ENCODE measurements around the gene HHIPL1. TPM values are rescaled to one million over a fixed set of nuclear protein-coding genes. Genes with fewer than 3 reads are reported as not detected.

Gene HHIPL1
- total and polyA plus RNA-seq, 4 experiments from 2014 or later: 0.35 to 0.42 TPM; not detected in 2

DNA sequence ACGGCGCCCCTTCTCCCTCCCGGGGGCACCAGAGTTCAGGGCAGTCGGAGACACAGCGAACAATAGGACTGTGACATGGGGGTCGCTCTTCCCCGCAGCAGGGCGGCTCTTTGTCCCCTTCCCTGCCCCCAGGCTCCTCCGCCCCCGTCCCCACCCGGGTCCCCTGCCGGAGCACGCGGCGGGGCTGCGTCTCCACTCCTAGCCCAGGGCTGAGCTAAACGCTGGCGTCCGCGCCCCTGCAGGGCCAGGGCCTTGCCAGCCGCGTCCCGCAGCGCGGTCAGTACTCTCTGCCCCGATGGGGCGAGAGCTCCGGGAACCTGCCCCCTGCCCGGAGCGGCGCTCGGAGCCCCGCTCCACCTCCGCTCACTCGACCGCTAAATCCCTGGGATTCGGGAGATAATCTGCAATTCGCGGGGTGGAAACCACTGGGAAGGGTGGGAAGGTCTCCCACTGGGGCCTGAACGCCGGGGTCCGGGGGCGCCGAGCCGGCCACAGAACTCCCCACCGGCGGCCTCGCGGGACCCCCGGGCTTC, 40.1 kb upstream of the HHIPL1 start:
- CTCF ChIA-PET (ENCODE audit: partially characterized antibody): interaction anchor here (1.1 to 1.5 kb wide), 5 partner anchors 11 to 88 kb away, joined by 3 to 8 read pairs (median 4); no protein-coding TSS in a partner anchor
- H3K27me3 Mint-ChIP-seq: no peaks in the 10 kb centered on the region
- intact Hi-C loops (cut with micrococcal nuclease): loop anchor here (1.0 to 10.0 kb wide), 5 partner anchors 79 to 942 kb away; partner anchors contain the start of genes CCNK, CYP46A1 and EML1

DNA sequence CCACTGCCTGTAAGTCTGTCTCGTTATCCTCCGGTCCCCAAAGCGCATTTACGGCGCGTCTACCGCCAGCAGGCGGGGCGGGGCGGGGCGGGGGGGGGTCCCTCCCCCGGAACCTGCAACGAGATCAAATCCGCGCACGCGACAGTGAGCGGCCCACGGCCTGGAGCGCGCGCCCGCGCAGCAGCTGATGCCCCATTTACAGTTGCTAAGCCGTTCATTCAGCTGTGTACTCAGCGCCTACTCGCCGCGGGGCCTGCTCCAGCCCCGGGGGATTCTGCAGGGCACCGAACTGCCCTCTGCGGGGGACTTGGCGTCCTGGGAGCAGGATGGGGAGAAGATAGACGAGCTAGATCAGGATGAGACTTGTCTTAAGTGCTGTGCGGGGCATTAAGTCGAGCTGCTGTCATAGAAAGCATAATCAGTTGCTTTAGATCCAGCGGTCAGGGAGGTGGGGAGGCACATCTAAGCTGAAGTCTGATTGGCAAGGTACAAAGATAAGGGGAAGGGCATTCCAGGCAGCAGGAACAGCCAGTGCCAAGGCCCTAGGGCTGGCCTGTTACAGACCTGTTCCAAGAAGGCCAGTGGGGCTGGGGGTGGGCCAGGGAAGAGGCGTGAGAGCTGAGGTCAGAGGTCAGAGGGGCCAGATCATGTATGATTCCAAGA, 39.5 kb upstream of the HHIPL1 start:
- POLR2A ChIA-PET (ENCODE audit: partially characterized antibody): interaction anchor here (0.8 to 3.7 kb wide), 6 partner anchors 11 to 124 kb away, joined by 3 to 41 read pairs (median 16); partner anchors contain the start of genes CCNK, CYP46A1 and SETD3

More for the DNA sequence above, 40.1 kb upstream of the HHIPL1 start:
- no peaks in the 10 kb centered on the region for H3K36me3 ChIP-seq (ENCODE audit: insufficient read depth, low read length)
- peak overlapping the region; percentile 84 for H3K27ac ChIP-seq (ENCODE audit: low read depth, low read length)
- no peak for DNase-seq
- no peaks in the 10 kb centered on the region for H3K36me3 Mint-ChIP-seq
- H3K27me3 ChIP-seq (ENCODE audit: insufficient read depth, low read length): no peaks in the 10 kb centered on the region
- no peaks in the 10 kb centered on the region for H3K9me3 ChIP-seq (ENCODE audit: control insufficient read depth in 1 of 2, low read length in 2 of 2)
- peak overlapping the region; percentile 47 to 84 for H3K4me3 ChIP-seq (ENCODE audit: low read length in 2 of 2)
- no peaks in the 10 kb centered on the region for H3K9me3 Mint-ChIP-seq
- H3K4me3 Mint-ChIP-seq: peak overlapping the region; percentile 88 to 95 (median 93)
- peaks cover 21 to 46% (median 35%) of the 10 kb centered on the region in 4 donors for H3K4me1 Mint-ChIP-seq
- H3K4me1 ChIP-seq (ENCODE audit: insufficient read depth, low read length): peaks cover 43% of the 10 kb centered on the region
- H3K27ac Mint-ChIP-seq: peak overlapping the region; percentile 84 to 99 (median 95)
- POLR2A ChIA-PET (ENCODE audit: partially characterized antibody): interaction anchor here (0.7 to 3.7 kb wide), 9 partner anchors 10 to 188 kb away, joined by 3 to 41 read pairs (median 7); partner anchors contain the start of genes CCNK, CYP46A1 and SETD3

DNA sequence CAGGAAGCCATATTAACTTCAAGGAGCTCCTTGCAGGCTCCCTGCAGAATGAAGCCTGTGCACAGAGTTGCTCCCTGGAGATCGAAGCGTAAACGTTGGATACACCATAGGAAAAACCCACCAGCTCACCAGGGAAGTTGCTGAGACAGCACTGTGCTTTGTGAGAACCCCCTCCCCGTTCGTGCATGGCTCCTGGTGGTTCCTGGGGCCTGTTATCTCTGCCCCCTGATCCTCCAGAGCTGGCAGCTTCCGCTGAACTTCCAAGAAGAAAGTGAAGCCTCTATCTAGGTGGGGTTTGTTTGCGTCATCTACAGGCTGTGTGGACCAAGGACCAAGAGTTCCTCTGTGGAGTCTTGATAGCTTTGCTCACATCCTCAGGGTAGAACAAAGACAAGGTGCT, 38.6 kb upstream of the HHIPL1 start:
- ChIA-PET POLR2A (ENCODE audit: partially characterized antibody) (interaction anchor here (1.0 to 3.7 kb wide), 4 partner anchors 12 to 125 kb away, joined by 3 to 41 read pairs (median 26); partner anchors contain the start of genes CCNK, CYP46A1 and SETD3), CTCF (ENCODE audit: partially characterized antibody) (interaction anchor here (1.1 to 1.5 kb wide), 4 partner anchors 12 to 22 kb away, joined by 3 to 4 read pairs (median 4); no protein-coding TSS in a partner anchor)
- peaks cover 28% of the 10 kb centered on the region for H3K4me1 ChIP-seq (ENCODE audit: insufficient read depth, low read length)
- H3K27ac ChIP-seq (ENCODE audit: low read depth, low read length): no peak overlapping the region
- H3K27me3 ChIP-seq (ENCODE audit: insufficient read depth, low read length): no peaks in the 10 kb centered on the region
- DNase-seq: no peak
- H3K36me3 ChIP-seq (ENCODE audit: insufficient read depth, low read length): no peaks in the 10 kb centered on the region
- intact Hi-C loops (cut with micrococcal nuclease): loop anchor here (10.0 kb wide), 1 partner anchor 188 kb away; the partner anchor contains the start of gene EML1
- H3K4me3 ChIP-seq (ENCODE audit: low read length in 2 of 2): no peak overlapping the region
- Mint-ChIP-seq H3K27me3 (no peaks in the 10 kb centered on the region), H3K27ac (peak overlapping the region in 2 of 7 donors; percentile 61 to 84), H3K4me3 (peak overlapping the region in 3 of 8 donors; percentile 7 to 49 (median 17)), H3K4me1 (peaks cover 18 to 32% (median 25%) of the 10 kb centered on the region in 4 donors), H3K9me3 (no peaks in the 10 kb centered on the region), H3K36me3 (no peaks in the 10 kb centered on the region)
- H3K9me3 ChIP-seq (ENCODE audit: control insufficient read depth in 1 of 2, low read length in 2 of 2): no peaks in the 10 kb centered on the region

More for the DNA sequence above, 39.5 kb upstream of the HHIPL1 start:
- DNase-seq: peak; percentile 79 to 88 (median 83)
- H3K27ac ChIP-seq (ENCODE audit: low read depth, low read length): peak overlapping the region; percentile 84
- no peaks in the 10 kb centered on the region for H3K36me3 ChIP-seq (ENCODE audit: insufficient read depth, low read length)
- H3K4me1 ChIP-seq (ENCODE audit: insufficient read depth, low read length): peaks cover 37% of the 10 kb centered on the region
- H3K27me3 ChIP-seq (ENCODE audit: insufficient read depth, low read length): no peaks in the 10 kb centered on the region
- intact Hi-C loops (cut with micrococcal nuclease): loop anchor here (2.0 to 10.0 kb wide), 2 partner anchors 87 to 189 kb away; partner anchors contain the start of gene EML1
- Mint-ChIP-seq H3K4me1 (peaks cover 20 to 42% (median 31%) of the 10 kb centered on the region in 4 donors), H3K27ac (peak overlapping the region; percentile 84 to 99 (median 95)), H3K36me3 (no peaks in the 10 kb centered on the region), H3K4me3 (peak overlapping the region; percentile 88 to 95 (median 93)), H3K27me3 (no peaks in the 10 kb centered on the region), H3K9me3 (no peaks in the 10 kb centered on the region)
- peak overlapping the region; percentile 47 to 84 for H3K4me3 ChIP-seq (ENCODE audit: low read length in 2 of 2)
- CTCF ChIA-PET (ENCODE audit: partially characterized antibody): interaction anchor here (1.1 to 1.5 kb wide), 6 partner anchors 11 to 89 kb away, joined by 3 to 8 read pairs (median 4); no protein-coding TSS in a partner anchor
- H3K9me3 ChIP-seq (ENCODE audit: control insufficient read depth in 1 of 2, low read length in 2 of 2): no peaks in the 10 kb centered on the region

DNA sequence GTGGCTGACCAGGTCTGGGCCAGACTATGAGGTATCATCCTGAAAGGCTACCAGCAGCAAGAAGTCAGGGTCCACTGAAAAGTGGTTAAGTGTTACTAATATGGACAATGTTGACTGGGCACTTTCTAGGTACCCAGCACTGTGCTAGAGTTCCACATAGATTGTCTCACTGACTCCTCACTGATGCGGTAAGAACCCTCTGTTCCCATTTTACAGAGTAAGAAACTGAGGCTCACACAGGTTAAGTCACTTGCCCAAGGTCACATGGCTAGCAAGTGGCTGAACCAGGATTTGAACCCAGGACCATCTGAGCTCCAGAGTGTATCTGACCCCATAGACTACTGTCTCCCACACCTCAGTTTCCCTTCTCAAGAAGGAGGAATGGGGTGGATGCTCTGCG, 36.3 kb upstream of the HHIPL1 start:
- no peak overlapping the region for H3K4me3 ChIP-seq (ENCODE audit: low read length in 2 of 2)
- no peaks in the 10 kb centered on the region for H3K36me3 ChIP-seq (ENCODE audit: insufficient read depth, low read length)
- H3K36me3 Mint-ChIP-seq: no peaks in the 10 kb centered on the region
- intact Hi-C loops (cut with micrococcal nuclease): loop anchor here (10.0 kb wide), 1 partner anchor 186 kb away; the partner anchor contains the start of gene EML1
- no peaks in the 10 kb centered on the region for H3K9me3 ChIP-seq (ENCODE audit: control insufficient read depth in 1 of 2, low read length in 2 of 2)
- peak overlapping the region in 1 of 8 donors; percentile 35 for H3K4me3 Mint-ChIP-seq
- no peak overlapping the region for H3K27ac ChIP-seq (ENCODE audit: low read depth, low read length)
- POLR2A ChIA-PET (ENCODE audit: partially characterized antibody): no interaction called here
- no peak for DNase-seq
- H3K27me3 ChIP-seq (ENCODE audit: insufficient read depth, low read length): no peaks in the 10 kb centered on the region
- H3K9me3 Mint-ChIP-seq: no peaks in the 10 kb centered on the region
- peaks cover 5 to 17% (median 11%) of the 10 kb centered on the region in 4 donors for H3K4me1 Mint-ChIP-seq
- CTCF ChIA-PET (ENCODE audit: partially characterized antibody): no interaction called here
- H3K27ac Mint-ChIP-seq: no peak overlapping the region
- peaks cover 10% of the 10 kb centered on the region for H3K4me1 ChIP-seq (ENCODE audit: insufficient read depth, low read length)
- H3K27me3 Mint-ChIP-seq: no peaks in the 10 kb centered on the region

DNA sequence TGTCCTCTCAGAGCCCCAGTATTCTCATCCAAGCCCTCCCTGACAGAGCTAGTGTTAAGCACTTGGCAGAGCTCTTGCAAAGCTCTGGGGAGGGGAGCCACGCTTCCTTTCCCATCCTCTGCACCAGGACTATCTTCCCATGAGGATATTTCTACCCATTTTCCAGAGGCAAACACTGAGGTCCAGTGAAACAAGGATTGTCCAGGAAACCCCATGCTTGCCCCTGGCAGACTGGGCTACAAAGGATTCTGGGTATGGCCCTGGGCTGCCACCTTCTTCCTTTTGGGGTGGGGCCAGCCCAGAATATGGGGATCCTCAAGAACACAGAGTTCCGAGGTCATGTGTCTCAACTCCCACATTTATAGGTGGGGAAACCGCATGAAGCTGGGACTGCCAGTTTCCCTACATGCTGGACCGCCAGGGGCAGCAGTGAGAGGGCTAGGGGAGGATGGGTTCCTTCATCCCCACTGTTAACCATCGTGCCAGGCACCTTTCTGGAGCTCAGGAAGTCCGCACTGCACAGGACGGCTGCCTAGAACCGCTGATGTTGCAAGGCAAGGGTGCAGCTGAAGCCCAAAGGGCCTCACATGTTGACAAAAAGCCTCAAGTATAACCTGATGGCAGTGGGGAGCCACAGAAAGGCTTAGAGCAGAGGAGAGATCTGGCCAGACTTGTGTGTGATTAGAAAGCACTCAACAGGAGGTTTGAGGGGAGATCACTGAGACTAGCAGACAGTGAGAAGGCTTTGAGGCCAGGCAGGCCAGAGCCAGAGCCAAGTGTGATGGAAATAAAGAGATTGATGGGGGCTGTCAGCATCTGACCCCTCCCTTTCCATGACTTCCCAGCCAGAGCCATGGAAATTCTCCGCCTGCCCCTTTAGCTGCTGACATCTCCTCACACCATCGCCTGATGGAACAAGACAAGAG, 35.4 kb upstream of the HHIPL1 start:
- CTCF ChIA-PET (ENCODE audit: partially characterized antibody): interaction anchor here (0.7 to 0.9 kb wide), 2 partner anchors 12 to 19 kb away, joined by 3 read pairs; no protein-coding TSS in a partner anchor
- no peaks in the 10 kb centered on the region for H3K9me3 ChIP-seq (ENCODE audit: control insufficient read depth in 1 of 2, low read length in 2 of 2)
- no peak overlapping the region for H3K27ac ChIP-seq (ENCODE audit: low read depth, low read length)
- H3K4me1 ChIP-seq (ENCODE audit: insufficient read depth, low read length): peaks cover 10% of the 10 kb centered on the region
- DNase-seq: no peak
- no peaks in the 10 kb centered on the region for H3K36me3 ChIP-seq (ENCODE audit: insufficient read depth, low read length)
- peaks cover 2% of the 10 kb centered on the region in 2 donors for H3K27me3 Mint-ChIP-seq
- POLR2A ChIA-PET (ENCODE audit: partially characterized antibody): no interaction called here
- no peaks in the 10 kb centered on the region for H3K9me3 Mint-ChIP-seq
- no peak overlapping the region for H3K4me3 Mint-ChIP-seq
- peaks cover 5 to 17% (median 11%) of the 10 kb centered on the region in 4 donors for H3K4me1 Mint-ChIP-seq
- intact Hi-C loops (cut with micrococcal nuclease): loop anchor here (10.0 kb wide), 1 partner anchor 185 kb away; the partner anchor contains the start of gene EML1
- no peaks in the 10 kb centered on the region for H3K36me3 Mint-ChIP-seq
- H3K27me3 ChIP-seq (ENCODE audit: insufficient read depth, low read length): no peaks in the 10 kb centered on the region
- peak overlapping the region in 2 of 7 donors; percentile 9 to 10 for H3K27ac Mint-ChIP-seq
- H3K4me3 ChIP-seq (ENCODE audit: low read length in 2 of 2): no peak overlapping the region

DNA sequence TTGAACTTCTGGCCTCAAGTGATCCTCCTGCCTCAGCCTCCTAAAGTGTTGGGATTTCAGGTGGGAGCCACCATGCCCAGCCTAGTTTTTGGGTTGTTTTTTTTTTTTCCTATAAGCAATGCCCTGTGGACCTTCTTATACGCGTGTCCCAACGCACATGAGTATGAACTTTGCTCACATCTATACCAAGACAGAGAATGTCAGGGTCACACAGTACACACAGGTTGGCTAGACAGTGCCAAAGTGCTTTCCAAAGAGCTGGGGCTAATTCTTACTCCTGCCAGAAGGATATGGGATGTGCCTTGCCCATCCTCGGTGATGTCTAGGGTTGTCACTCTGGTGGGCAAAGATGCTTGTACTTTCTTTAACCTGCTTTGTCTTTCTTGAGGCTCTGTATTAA, 33.3 kb upstream of the HHIPL1 start:
- intact Hi-C loops (cut with micrococcal nuclease): no loop called here
- H3K4me3 ChIP-seq (ENCODE audit: low read length in 2 of 2): no peak overlapping the region
- no peaks in the 10 kb centered on the region for H3K36me3 ChIP-seq (ENCODE audit: insufficient read depth, low read length)
- no peak overlapping the region for H3K27ac ChIP-seq (ENCODE audit: low read depth, low read length)
- no peak overlapping the region for H3K4me3 Mint-ChIP-seq
- no peak overlapping the region for H3K27ac Mint-ChIP-seq
- H3K9me3 ChIP-seq (ENCODE audit: control insufficient read depth in 1 of 2, low read length in 2 of 2): no peaks in the 10 kb centered on the region
- POLR2A ChIA-PET (ENCODE audit: partially characterized antibody): no interaction called here
- H3K4me1 Mint-ChIP-seq: peaks cover 0 to 9% (median under 1%) of the 10 kb centered on the region in 4 donors
- peaks cover 8 to 9% of the 10 kb centered on the region in 2 donors for H3K27me3 Mint-ChIP-seq
- H3K9me3 Mint-ChIP-seq: no peaks in the 10 kb centered on the region
- no peaks in the 10 kb centered on the region for H3K27me3 ChIP-seq (ENCODE audit: insufficient read depth, low read length)
- no peak for DNase-seq
- no peaks in the 10 kb centered on the region for H3K36me3 Mint-ChIP-seq
- CTCF ChIA-PET (ENCODE audit: partially characterized antibody): no interaction called here
- H3K4me1 ChIP-seq (ENCODE audit: insufficient read depth, low read length): no peaks in the 10 kb centered on the region
